Bone marrow (tissue), 2 donors: Measurements from ENCODE around the gene KAZN.

Experiments
- DNase-seq, 2 donors: peaks; one replicate each; lab custom pipeline; 2025; lab: John Stamatoyannopoulos, UW

KAZN gene

DNA sequence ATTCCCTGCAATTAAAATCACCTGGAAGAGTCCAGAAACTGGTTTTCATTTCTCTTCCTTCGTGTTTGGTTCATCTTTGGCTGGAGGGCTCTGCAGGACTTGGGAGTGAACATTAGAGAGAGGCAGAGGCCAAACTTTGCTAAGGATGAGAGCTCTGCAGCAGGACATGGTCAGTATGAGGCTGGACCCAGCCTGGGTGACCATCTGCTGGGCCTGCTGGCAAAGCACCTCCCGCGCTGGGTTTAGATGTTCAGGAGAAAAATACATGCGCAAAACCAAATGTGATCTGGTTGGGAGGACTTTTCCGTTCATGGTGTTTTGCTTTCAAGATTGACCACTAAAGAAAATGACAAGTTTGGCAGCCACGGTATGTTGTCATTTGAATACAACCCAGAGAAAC is 15.9 kb downstream of the KAZN start:
- DNase-seq, result no peak

DNA sequence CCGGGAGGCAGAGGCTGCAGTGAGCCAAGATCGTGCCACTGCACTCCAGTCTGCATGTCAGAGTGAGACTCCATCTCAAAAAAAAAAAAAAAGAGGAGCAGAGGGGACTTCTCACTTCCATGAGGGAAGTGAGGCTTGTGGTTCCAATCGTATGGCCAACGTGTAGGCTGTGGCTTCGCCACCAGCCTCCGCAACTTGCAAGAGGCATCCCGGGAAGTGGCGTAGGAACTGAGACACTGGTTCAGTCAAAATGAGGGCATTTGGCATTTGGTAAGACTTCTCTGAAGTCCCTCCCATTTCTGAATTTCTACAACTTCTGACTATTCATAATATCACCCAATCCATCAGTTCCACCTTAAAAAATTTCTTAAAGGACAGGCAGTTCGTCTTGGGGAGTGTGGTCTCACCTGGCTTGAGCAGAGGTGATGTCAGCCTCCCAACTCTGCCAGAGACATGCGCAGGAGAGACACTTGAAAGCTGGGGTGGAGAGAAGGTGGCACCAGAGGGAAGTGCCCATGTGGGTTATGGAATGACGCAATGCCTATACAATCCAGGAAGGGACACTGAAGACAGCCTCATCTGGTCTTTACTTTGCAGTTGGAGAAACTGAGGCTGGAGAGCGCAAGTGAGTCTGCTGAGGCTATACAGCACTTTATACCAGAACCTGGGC is 17.2 kb downstream of the KAZN start:
- no peak for DNase-seq

DNA sequence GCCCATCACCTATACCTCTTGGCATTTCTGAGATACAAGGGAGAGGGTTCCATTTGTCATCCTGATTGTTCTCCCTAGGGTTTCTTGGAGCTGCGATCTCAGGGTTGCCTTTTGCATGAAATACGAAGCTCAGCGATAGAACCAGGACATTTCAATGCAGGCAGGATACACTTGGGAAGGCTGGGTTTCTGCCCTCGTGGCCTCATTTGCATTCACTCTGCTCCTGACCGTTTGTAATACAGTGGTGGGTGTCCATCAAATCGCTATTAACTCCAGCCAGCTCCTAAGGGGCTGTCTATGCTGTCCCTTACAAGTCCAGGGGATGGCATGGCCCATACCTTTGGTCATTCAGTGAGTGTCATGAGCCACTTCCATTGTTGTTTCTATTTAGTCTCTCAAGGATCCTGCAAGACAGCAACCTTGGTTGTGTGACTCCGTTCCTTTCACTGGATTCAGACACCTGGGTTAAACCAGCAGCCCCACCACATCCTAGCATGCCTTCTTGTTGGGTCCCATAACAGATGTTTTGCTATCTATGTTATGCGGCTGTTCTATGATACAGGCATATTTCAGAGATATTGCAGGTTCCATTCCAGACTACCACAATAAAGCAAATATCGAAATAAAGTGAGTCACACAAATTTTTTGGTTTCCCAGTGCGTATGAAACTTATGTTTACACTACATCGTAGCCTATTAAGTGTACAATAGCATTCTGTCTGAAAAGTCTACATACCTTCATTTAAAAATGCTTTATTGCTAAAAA is 18.3 kb downstream of the KAZN start:
- no peak for DNase-seq

DNA sequence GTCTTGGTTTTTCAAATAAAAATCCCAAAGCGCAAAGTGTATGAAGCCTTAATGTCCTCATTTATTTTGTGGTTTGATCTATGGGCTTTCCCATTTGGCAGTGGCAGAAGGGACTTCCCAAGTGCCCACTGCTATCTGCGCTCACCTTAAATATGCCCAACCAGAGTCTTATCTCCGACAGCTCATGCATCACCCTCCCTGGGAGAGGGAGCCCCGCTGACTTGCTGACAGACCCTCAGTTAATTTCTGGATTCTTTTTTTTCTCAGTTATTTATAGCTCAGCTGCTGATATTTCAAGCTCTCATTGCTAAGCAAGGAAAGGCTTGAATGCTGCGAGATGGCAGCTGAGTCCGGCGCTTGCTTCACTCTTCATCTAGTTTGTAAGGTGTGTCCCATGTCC is 19.3 kb downstream of the KAZN start:
- DNase-seq, result no peak

GRCh38 chr1:14620941-14621340 is 22.5 kb downstream of the KAZN start:
- DNase-seq, result no peak

- no peak for DNase-seq
Observed at GRCh38 chr1:14623090-14623489, 24.6 kb downstream of the KAZN start.

DNA sequence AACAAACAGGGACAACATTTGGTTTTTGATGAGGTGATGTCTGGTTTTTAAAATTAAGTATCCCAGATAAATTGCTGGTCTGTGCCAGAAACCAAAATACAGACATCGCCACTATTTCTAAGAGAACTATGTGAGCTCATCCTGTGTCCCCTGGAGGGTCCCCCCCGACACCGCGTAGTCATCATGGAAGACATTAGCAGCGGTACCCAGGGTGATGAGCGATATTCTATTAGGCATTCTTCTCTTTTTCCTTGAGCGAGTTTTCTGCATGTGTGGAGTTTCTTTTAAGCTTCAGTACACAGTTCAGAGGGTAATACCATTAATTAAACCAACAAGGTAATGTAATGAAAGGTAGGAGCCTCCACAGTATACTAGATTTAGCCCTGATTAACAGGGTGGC is 26.5 kb downstream of the KAZN start:
- DNase-seq, result no peak

GRCh38 chr1:14625572-14625971 is 27.1 kb downstream of the KAZN start:
- no peak for DNase-seq

GRCh38 chr1:14625996-14626395 is 27.5 kb downstream of the KAZN start:
- no peak for DNase-seq

DNA sequence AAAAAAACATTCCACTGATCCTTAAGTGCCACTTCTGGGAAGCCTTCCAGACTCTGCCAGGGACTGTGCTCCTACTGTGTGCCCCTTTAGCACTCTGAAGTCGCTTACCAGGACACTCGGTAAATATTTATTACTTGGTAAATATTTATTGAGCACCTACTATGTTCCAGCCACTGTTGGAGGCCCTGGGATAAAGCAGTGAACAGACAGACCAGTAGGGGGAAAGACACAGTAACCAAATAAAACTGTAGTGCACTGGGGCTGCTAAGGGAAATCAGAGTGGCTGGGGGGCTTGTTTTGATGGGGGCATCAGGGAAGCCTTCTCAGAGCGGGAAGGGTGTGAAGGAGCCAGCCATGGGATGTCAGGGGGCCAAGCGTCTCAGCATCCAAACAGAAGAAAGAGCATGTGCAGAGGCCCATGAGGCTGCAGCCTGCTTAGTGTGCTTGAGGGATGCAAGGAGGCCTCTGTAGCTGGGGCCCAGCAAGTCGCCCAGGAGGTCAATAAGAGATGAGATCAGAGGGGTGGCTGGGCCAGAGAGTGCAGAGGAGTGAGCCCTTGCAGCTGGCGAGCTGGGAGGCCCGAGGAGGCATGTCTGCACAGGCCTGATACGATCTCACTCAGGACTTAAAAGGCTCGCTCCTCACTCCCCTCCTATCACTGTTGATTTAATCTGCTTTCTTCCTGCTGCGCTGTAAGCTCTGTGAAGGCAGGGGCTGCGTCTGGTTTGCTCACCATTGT is 28.6 kb downstream of the KAZN start:
- no peak for DNase-seq

- DNase-seq, result no peak
Observed at GRCh38 chr1:14627608-14628489, 29.4 kb downstream of the KAZN start.

GRCh38 chr1:14629363-14630014 is 31.0 kb downstream of the KAZN start:
- DNase-seq, result no peak

DNA sequence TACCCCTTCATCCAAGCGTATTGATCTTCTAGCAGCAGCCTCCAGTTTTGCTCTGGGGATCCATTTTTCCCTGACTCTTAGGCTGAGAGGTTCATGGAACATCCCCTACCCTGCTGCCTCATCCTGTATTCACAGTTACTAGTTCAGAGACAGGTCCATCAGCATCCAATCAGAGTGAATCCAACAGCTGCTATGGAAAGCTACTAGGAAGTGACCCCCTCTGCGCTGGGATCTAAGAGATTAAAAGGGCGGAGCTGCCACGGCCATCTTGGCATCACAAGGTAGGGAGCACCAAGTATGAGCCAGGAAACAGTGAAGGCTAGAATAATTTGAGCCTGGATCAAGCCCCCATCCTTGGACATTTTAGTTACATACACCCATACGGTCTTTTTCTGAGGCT is 32.5 kb downstream of the KAZN start:
- no peak for DNase-seq

DNA sequence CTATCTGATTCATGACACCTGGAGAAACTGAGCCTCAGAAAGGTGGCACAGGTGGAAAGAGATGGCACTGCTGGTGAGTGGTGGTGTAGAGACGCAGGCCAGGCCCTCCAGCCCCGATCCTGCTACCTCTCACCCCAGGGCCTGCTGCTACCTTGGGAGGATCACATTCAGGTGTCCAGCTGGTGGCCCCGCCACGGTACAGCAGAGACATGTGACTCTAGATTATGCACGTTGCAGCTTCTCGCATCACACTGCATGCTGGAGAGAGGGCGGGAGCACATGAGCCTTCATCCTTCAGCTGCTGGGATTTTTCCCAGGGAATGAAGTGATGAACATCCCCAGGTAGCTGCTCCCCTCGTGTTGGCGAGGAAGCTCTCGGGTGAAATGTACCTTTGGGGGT is 32.9 kb downstream of the KAZN start:
- DNase-seq, result no peak

GRCh38 chr1:14634486-14634885 is 36.0 kb downstream of the KAZN start:
- no peak for DNase-seq

- DNase-seq, result no peak
Observed at GRCh38 chr1:14635421-14635820, 36.9 kb downstream of the KAZN start.

- no peak for DNase-seq
Observed at GRCh38 chr1:14636897-14637632, 38.6 kb downstream of the KAZN start.

GRCh38 chr1:14639291-14640050 is 41.0 kb downstream of the KAZN start:
- DNase-seq, result no peak

DNA sequence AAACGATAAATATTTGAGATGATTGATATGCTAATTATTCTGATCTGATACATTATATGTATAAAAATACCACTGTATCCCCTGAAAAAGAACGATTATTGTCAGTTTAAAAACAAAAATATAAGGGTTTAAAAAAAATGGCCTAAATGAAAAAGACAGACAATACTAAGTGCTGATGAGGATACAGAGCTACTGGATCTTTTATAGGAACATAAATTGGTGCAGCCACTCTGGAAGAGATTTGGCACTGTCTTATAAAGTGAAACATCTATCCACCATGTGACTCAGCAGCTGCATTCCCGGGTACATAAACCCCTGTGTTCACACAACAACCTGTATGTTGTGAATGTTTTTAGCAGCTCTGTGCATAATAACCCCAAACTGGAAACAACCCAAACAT is 44.2 kb downstream of the KAZN start:
- no peak for DNase-seq

DNA sequence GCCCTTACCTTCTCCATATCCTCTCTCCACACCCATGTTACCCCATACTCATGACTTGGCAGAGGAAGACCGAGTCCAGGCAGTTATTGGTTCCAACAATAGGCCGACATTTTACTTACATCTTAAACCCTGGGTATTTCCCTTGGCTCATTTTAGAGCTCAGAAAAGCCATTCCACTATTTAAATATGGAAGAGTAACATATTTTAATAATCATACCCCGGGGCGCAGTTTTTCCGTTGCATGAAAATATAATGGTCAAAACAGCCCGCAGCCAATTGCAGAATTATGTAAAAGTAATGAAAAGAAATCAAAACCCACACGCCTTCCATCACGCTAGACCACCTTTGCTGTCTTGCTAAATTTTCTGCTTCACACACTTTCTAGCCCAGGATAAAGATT is 48.5 kb downstream of the KAZN start:
- DNase-seq, result no peak
